Activated T-helper 17 cell treated with anti-CD3 and anti-CD28 coated beads, Interleukin-2, amount 50 U/mL, for 72 hours (primary cell): ENCODE results near the gene L3MBTL4. TPM values are rescaled to one million over a fixed set of nuclear protein-coding genes. Genes with fewer than 3 reads are reported as not detected.

Source experiments
- ATAC-seq: fragments of 150-1000 bp; cut with Tn5 transposase; replicated peaks from 2 replicates; pipeline ENCODE4 v1.10.0; 2021; ENCODE audit warnings: mild to moderate bottlenecking, moderate library complexity
- H3K27ac Mint-ChIP-seq: one replicate; pipeline ENCODE4 v1.8.0; 2022; ENCODE audit warnings: mixed read lengths
- H3K27me3 Mint-ChIP-seq: one replicate; pipeline ENCODE4 v1.8.0; 2022; ENCODE audit warnings: mixed read lengths
- H3K36me3 Mint-ChIP-seq: one replicate; pipeline ENCODE4 v1.8.0; 2022; ENCODE audit warnings: low read depth, mild to moderate bottlenecking, mixed read lengths
- H3K4me1 Mint-ChIP-seq: one replicate; pipeline ENCODE4 v1.8.0; 2022; ENCODE audit warnings: mixed read lengths
- H3K4me3 Mint-ChIP-seq: one replicate; pipeline ENCODE4 v1.8.0; 2022; ENCODE audit warnings: mild to moderate bottlenecking, mixed read lengths
- H3K9me3 Mint-ChIP-seq: one replicate; pipeline ENCODE4 v1.8.0; 2022; ENCODE audit warnings: mixed read lengths
- total RNA-seq, 2 donors: library from RNA; stranded (reverse); gene quantifications; one replicate each; pipeline ENCODE4 v1.2.3, GENCODE V29; 2022

L3MBTL4 gene
- total RNA-seq, 2 donors from 2014 or later, result 0.19 TPM; not detected in 1

DNA sequence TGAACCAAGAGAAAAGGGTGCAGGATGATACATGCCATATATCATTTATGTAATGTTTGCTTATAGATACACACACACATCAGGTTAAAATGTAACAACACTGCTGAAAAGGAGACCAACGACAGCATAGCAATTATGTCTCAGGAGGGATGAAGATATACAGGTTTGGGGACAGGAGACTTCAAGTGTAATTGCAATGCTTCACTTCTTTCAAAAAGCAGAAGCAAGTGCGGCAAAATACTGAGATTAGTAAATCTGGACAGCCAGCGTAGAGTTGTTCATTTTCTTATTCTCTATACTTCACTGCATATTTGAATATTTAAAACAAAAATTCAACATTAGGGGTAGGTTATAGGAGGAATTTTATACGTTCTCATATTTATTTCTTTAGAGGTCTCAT lies 87.2 kb downstream of the L3MBTL4 start:
- Mint-ChIP-seq H3K36me3 (no peaks in the 10 kb centered on the region), H3K27ac (no peak overlapping the region), H3K4me3 (no peak overlapping the region), H3K9me3 (peaks cover 27% of the 10 kb centered on the region), H3K27me3 (no peaks in the 10 kb centered on the region), H3K4me1 (no peaks in the 10 kb centered on the region)
- ATAC-seq, result no peak

- H3K4me3 Mint-ChIP-seq, result no peak overlapping the region
- no peak overlapping the region for H3K27ac Mint-ChIP-seq
- no peaks in the 10 kb centered on the region for H3K27me3 Mint-ChIP-seq
- H3K36me3 Mint-ChIP-seq, result no peaks in the 10 kb centered on the region
- ATAC-seq, result no peak
- H3K9me3 Mint-ChIP-seq, result peaks cover 30% of the 10 kb centered on the region
- H3K4me1 Mint-ChIP-seq, result no peaks in the 10 kb centered on the region
Observed at GRCh38 chr18:6326566-6326965, 88.1 kb downstream of the L3MBTL4 start.

DNA sequence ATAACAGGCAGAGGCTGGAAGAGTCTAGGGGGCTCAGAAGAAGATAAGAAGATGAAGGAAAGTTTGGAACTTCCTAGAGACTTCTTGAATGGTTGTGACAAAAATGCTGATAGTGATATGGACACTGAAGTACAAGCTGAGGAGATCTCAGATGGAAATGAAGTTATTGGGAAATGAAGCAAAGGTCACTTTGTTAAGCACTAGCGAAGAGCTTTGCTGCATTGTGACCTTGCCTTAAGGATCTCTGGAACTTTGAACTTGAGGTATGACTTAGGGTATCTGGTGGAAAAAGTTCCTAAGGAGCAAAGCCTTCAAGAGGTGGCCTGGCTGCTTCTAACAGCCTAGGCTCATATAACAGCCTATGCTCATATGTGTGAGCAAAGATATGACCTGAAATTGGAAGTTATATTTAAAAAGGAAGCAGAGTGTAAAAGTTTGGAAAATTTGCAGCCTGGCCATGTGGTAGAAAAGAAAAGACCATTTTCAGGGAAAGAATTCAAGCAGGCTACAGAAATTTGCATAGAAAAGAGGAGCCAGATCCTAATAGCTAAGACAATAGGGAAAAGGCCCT lies 91.3 kb downstream of the L3MBTL4 start:
- no peaks in the 10 kb centered on the region for H3K4me1 Mint-ChIP-seq
- no peak overlapping the region for H3K27ac Mint-ChIP-seq
- H3K27me3 Mint-ChIP-seq, result no peaks in the 10 kb centered on the region
- ATAC-seq, result no peak
- no peaks in the 10 kb centered on the region for H3K36me3 Mint-ChIP-seq
- peaks cover 31% of the 10 kb centered on the region for H3K9me3 Mint-ChIP-seq
- no peak overlapping the region for H3K4me3 Mint-ChIP-seq

DNA sequence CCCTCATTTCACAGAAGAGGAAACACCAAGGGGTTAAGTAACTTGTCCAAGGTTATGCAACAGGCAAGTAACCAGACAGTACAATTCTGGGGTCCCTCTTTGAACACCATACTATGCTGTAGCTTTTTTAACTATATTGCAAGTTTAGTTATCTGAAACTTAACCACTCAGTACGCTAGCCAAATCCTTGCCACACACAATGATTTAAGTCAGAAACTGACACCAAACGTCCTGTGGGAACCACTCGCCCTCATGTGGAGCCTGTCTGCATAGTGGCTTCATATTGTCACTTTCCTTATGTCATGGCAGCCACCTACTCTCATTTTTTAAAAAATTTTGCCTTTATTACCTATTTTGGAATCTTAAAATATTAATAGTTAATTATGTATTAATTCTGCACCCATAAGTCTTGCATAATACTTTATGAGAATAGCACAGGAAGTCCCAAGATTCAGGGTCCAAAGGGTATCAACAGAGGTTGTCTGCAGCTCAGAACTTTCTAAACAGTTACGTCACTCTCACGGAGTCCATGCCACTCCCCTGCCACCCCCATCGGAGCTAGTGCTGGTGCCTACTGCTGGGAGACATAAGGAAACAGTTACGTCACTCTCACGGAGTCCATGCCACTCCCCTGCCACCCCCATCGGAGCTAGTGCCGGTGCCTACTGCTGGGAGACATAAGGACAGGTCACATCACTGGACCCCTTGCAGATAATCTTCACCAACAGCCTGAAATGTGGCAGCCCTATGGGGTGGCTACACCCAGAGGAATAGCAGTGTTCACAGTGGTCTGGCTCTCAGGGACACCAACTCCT lies 99.0 kb downstream of the L3MBTL4 start:
- H3K27ac Mint-ChIP-seq, result no peak overlapping the region
- ATAC-seq, result no peak
- no peaks in the 10 kb centered on the region for H3K27me3 Mint-ChIP-seq
- H3K4me1 Mint-ChIP-seq, result no peaks in the 10 kb centered on the region
- no peaks in the 10 kb centered on the region for H3K36me3 Mint-ChIP-seq
- H3K9me3 Mint-ChIP-seq, result peaks cover 10% of the 10 kb centered on the region
- H3K4me3 Mint-ChIP-seq, result no peak overlapping the region

DNA sequence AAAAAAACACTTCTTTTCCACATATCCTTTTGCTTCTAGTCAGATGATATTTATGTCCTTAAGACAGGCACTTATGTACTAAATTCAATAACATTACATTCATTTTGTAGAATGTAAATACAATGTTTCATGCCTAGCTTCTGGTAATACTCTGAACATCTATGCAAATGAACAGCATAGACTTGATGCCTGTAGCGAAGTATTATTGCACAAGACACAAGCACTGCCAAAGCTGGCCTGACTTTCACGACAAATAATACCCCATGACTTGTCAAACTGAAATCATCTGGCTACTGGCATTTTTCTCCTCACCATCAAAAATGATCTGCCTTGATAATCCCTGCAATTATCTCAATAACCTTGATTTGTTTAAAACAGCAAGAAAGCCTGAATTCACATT lies 101.3 kb downstream of the L3MBTL4 start:
- no peak overlapping the region for H3K4me3 Mint-ChIP-seq
- H3K4me1 Mint-ChIP-seq, result no peaks in the 10 kb centered on the region
- H3K9me3 Mint-ChIP-seq, result peaks cover 13% of the 10 kb centered on the region
- H3K27me3 Mint-ChIP-seq, result no peaks in the 10 kb centered on the region
- no peak overlapping the region for H3K27ac Mint-ChIP-seq
- H3K36me3 Mint-ChIP-seq, result no peaks in the 10 kb centered on the region
- ATAC-seq, result no peak

DNA sequence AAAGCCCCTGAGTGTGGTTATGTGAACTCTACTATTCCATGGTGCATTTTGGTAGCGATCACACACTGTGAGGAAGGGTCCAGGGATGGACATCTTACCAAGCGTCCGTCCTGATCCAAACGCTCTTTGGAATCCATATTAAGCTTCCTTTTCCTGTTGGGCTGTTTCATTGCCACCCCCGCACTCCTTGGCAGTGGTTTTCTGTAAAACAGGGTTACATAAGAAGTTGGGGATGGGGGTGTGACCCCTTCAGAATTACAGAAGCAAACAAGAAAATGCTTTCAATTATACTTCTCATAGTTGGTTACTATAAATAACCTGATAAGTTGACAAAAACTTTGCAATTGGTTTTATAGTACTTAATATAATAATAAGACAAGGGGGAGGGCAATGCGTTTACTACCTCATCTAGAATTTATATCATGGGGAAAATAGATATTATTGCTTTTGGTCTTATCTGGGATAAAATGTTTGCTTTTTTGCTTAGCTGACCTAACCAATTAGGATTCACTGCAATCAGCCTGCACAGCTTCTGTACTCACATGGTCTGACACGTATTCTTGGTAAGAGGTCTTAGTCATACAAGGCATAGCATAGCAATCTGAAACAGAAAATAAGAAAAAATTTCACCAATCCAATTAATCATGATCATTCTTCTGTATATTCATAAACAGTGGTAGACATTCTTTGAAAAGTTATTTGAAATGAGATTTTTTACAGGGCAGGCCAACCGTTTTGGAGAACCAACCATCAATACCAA lies 103.1 kb downstream of the L3MBTL4 start:
- H3K27ac Mint-ChIP-seq, result no peak overlapping the region
- H3K4me1 Mint-ChIP-seq, result no peaks in the 10 kb centered on the region
- H3K4me3 Mint-ChIP-seq, result no peak overlapping the region
- peaks cover 16% of the 10 kb centered on the region for H3K9me3 Mint-ChIP-seq
- H3K27me3 Mint-ChIP-seq, result no peaks in the 10 kb centered on the region
- no peaks in the 10 kb centered on the region for H3K36me3 Mint-ChIP-seq
- no peak for ATAC-seq

GRCh38 chr18:6310714-6311113 lies 104.0 kb downstream of the L3MBTL4 start:
- H3K27me3 Mint-ChIP-seq, result no peaks in the 10 kb centered on the region
- no peak overlapping the region for H3K27ac Mint-ChIP-seq
- no peak for ATAC-seq
- H3K4me1 Mint-ChIP-seq, result no peaks in the 10 kb centered on the region
- peaks cover 16% of the 10 kb centered on the region for H3K9me3 Mint-ChIP-seq
- H3K4me3 Mint-ChIP-seq, result no peak overlapping the region
- H3K36me3 Mint-ChIP-seq, result no peaks in the 10 kb centered on the region

DNA sequence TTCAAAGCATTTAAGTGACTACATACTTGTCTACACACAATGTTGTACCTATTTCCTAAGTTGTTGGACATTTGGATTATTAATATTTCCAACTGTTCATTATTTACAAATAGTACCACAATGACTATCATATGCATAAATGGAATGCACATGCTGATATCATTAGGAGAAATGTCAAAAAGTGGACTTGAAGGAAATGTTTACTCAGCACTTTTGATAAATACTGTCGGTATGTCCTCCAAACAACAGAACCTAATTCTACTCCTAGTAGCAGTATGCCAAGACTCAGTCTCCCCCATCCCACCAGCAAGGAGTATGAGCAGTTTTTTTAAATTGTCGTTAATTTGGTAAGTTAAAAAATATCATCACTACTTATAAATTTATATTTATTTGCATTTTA lies 116.8 kb downstream of the L3MBTL4 start:
- Mint-ChIP-seq H3K27me3 (no peaks in the 10 kb centered on the region), H3K4me3 (no peak overlapping the region), H3K4me1 (no peaks in the 10 kb centered on the region), H3K36me3 (no peaks in the 10 kb centered on the region), H3K27ac (no peak overlapping the region), H3K9me3 (peaks cover 3% of the 10 kb centered on the region)
- ATAC-seq, result no peak

GRCh38 chr18:6294148-6294784 lies 120.4 kb downstream of the L3MBTL4 start:
- H3K27me3 Mint-ChIP-seq, result no peaks in the 10 kb centered on the region
- ATAC-seq, result no peak
- H3K9me3 Mint-ChIP-seq, result peaks cover 3% of the 10 kb centered on the region
- H3K4me3 Mint-ChIP-seq, result no peak overlapping the region
- H3K36me3 Mint-ChIP-seq, result no peaks in the 10 kb centered on the region
- no peak overlapping the region for H3K27ac Mint-ChIP-seq
- no peaks in the 10 kb centered on the region for H3K4me1 Mint-ChIP-seq

GRCh38 chr18:6289843-6290242 lies 124.9 kb downstream of the L3MBTL4 start:
- Mint-ChIP-seq H3K27me3 (no peaks in the 10 kb centered on the region), H3K36me3 (no peaks in the 10 kb centered on the region), H3K4me3 (no peak overlapping the region), H3K9me3 (peaks cover 6% of the 10 kb centered on the region), H3K27ac (no peak overlapping the region), H3K4me1 (no peaks in the 10 kb centered on the region)
- ATAC-seq, result no peak

- peaks cover 6% of the 10 kb centered on the region for H3K9me3 Mint-ChIP-seq
- no peak for ATAC-seq
- H3K4me3 Mint-ChIP-seq, result no peak overlapping the region
- no peaks in the 10 kb centered on the region for H3K4me1 Mint-ChIP-seq
- no peak overlapping the region for H3K27ac Mint-ChIP-seq
- H3K36me3 Mint-ChIP-seq, result no peaks in the 10 kb centered on the region
- no peaks in the 10 kb centered on the region for H3K27me3 Mint-ChIP-seq
Observed at GRCh38 chr18:6286585-6286984, 128.1 kb downstream of the L3MBTL4 start.

DNA sequence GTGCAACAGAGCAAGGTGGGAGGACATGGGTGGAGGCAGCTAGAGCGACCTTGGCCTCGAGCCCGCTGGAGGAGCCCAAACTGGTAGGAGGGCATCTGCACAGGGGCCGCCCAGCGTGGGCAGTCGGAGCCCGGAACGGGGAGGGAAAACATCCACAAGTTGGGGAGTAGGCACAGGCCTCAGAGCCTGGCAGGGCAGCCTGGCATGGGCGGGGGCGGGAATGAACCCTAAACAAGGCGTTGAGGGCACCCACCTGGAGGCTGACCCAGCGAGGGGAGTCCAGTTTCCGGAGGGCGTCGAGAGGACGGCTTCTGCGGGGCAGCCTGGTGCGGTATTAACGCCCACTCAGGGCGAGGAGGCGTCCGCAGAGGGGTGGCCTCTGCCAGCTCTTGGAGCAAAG lies 129.9 kb downstream of the L3MBTL4 start:
- Mint-ChIP-seq H3K27me3 (no peaks in the 10 kb centered on the region), H3K9me3 (peaks cover 6% of the 10 kb centered on the region), H3K27ac (no peak overlapping the region), H3K36me3 (no peaks in the 10 kb centered on the region), H3K4me3 (no peak overlapping the region), H3K4me1 (no peaks in the 10 kb centered on the region)
- no peak for ATAC-seq

DNA sequence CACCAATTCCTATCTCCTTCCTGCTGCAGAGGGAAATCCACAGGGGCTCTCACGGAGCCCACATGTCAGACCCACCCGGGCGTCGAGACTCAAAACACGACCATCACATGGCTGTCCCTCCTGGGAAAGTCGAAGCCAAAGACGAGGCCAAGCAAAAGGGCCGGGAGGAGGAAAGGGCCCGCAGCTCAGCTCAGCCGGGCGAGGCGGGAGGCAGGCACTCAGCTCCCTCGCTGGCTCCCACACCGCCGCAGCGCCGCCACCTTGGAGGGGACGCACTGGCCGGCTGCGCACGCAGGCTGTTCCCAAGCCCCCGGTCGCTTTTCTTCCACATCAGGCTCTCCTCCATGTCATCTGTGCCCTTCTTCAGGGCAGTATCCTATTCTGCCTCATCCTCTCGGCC lies 130.4 kb downstream of the L3MBTL4 start:
- no peak for ATAC-seq
- H3K9me3 Mint-ChIP-seq, result peaks cover 6% of the 10 kb centered on the region
- no peaks in the 10 kb centered on the region for H3K4me1 Mint-ChIP-seq
- no peak overlapping the region for H3K27ac Mint-ChIP-seq
- H3K4me3 Mint-ChIP-seq, result no peak overlapping the region
- no peaks in the 10 kb centered on the region for H3K36me3 Mint-ChIP-seq
- no peaks in the 10 kb centered on the region for H3K27me3 Mint-ChIP-seq

DNA sequence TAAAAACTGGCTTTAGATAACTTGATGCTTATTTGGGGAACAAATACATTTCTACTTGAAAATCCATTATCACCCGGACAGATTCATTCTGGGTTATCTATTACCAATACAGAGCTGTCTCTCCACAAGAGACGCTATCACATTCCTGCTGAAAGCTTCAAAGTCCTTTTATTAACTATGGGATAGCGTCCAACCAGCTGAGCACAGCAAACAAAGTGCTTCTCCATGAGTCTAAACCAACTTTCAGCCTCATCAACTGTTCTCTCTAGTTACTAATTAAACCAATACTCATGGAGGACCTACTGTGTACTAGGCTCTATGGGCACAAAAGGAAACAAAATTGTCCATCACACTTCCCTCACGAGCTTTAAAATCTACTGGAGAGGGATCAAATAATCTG lies 132.8 kb downstream of the L3MBTL4 start:
- ATAC-seq, result no peak
- H3K36me3 Mint-ChIP-seq, result no peaks in the 10 kb centered on the region
- H3K9me3 Mint-ChIP-seq, result peaks cover 8% of the 10 kb centered on the region
- no peak overlapping the region for H3K27ac Mint-ChIP-seq
- no peaks in the 10 kb centered on the region for H3K4me1 Mint-ChIP-seq
- no peak overlapping the region for H3K4me3 Mint-ChIP-seq
- H3K27me3 Mint-ChIP-seq, result no peaks in the 10 kb centered on the region
